Keratinocyte (primary cell): Measurements from ENCODE around the gene PRICKLE4. TPM values are rescaled to one million over a fixed set of nuclear protein-coding genes. Genes with fewer than 3 reads are reported as not detected.

Source experiments
- DNase-seq: peaks from one replicate; pipeline ENCODE4 v3.0.0-alpha.2; 2011; ENCODE audit warnings: low read depth, missing footprints, low spot score
- FAIRE-seq: peaks from 2 replicates; lab custom pipeline; 2011; peaks lifted over from hg19 to GRCh38; lab: Jason Lieb, UNC
- H2AFZ ChIP-seq: 2 replicates; pipeline ENCODE4 v1.6.0; 2012; ENCODE audit warnings: low read length, control low read depth, inconsistent platforms; ENCODE audit not compliant: control insufficient read depth
- H3K27ac ChIP-seq: 2 replicates; pipeline ENCODE4 v1.5.1; 2011; ENCODE audit warnings: low read length; ENCODE audit not compliant: control insufficient read depth, insufficient read depth
- H3K27me3 ChIP-seq: 3 replicates; pipeline ENCODE4 v1.6.0; 2011; ENCODE audit warnings: low read length; ENCODE audit not compliant: control insufficient read depth, insufficient read depth; ENCODE audit errors: extremely low read depth
- H3K36me3 ChIP-seq, 2 experiments: 2 replicates in 1 of 2; 3 replicates in 1 of 2; pipeline ENCODE4 v1.5.1; 2011; ENCODE audit warnings: low read length in 2 of 2, mild to moderate bottlenecking in 1 of 2; ENCODE audit not compliant: control insufficient read depth in 2 of 2, insufficient read depth in 2 of 2; ENCODE audit errors: extremely low read depth in 1 of 2
- H3K4me1 ChIP-seq: 3 replicates; pipeline ENCODE4 v1.5.1; 2011; ENCODE audit warnings: low read length; ENCODE audit not compliant: control insufficient read depth, insufficient read depth; ENCODE audit errors: extremely low read depth
- H3K4me2 ChIP-seq: 3 replicates; pipeline ENCODE4 v1.6.0; 2011; ENCODE audit warnings: low read depth, low read length; ENCODE audit not compliant: control insufficient read depth, insufficient read depth; ENCODE audit errors: extremely low read depth
- H3K4me3 ChIP-seq, 3 experiments: fragments of 200-600 bp in 1 of 3; sonication (generic) in 1 of 3; 2 replicates in 2 of 3; 3 replicates in 1 of 3; pipeline ENCODE4 v1.5.1; 2011 to 2016; ENCODE audit warnings: low read length in 3 of 3, mild to moderate bottlenecking in 3 of 3, control low read depth in 2 of 3, inconsistent platforms in 1 of 3, low read depth in 1 of 3, mixed read lengths in 1 of 3, mixed run types in 1 of 3, moderate library complexity in 1 of 3; ENCODE audit not compliant: control insufficient read depth in 2 of 3, insufficient read depth in 2 of 3; ENCODE audit errors: extremely low read depth in 1 of 3
- H3K79me2 ChIP-seq: 2 replicates; pipeline ENCODE4 v1.6.0; 2012; ENCODE audit warnings: low read length; ENCODE audit not compliant: control insufficient read depth, insufficient read depth
- H3K9ac ChIP-seq: 3 replicates; pipeline ENCODE4 v1.6.0; 2011; ENCODE audit warnings: low read length; ENCODE audit not compliant: control insufficient read depth, insufficient read depth; ENCODE audit errors: extremely low read depth
- H3K9me1 ChIP-seq: 3 replicates; pipeline ENCODE4 v1.6.0; 2011; ENCODE audit warnings: low read length; ENCODE audit not compliant: control insufficient read depth, insufficient read depth; ENCODE audit errors: extremely low read depth
- H3K9me3 ChIP-seq: 2 replicates; pipeline ENCODE4 v1.5.1; 2012; ENCODE audit warnings: low read depth, low read length; ENCODE audit not compliant: control insufficient read depth
- H4K20me1 ChIP-seq: 3 replicates; pipeline ENCODE4 v1.6.0; 2011; ENCODE audit warnings: low read length; ENCODE audit not compliant: control insufficient read depth, insufficient read depth; ENCODE audit errors: extremely low read depth
- EZH2 ChIP-seq: IDR thresholded peaks from one replicate; pipeline ENCODE4 v1.6.1; 2012; ENCODE audit warnings: inconsistent platforms, mild to moderate bottlenecking, low read length, moderate library complexity
- dilution Hi-C: fragments of 300-500 bp; cut with MboI; formaldehyde crosslinking; loops from one replicate; pipeline ENCODE4 v1.7.0; 2020; ENCODE audit warnings: low sequenced_read_pairs; ENCODE audit not compliant: extremely low pct_ligation_motif_present
- polyA plus RNA-seq, 5 experiments: library from polyadenylated mRNA; depleted of rRNA in 3 of 5; stranded (reverse) in 3 of 5; stranded (forward) in 1 of 5; unstranded in 1 of 5; fragments of >200 nt; gene quantifications; 1 replicate in 1 of 5; 2 replicates in 3 of 5; 3 replicates in 1 of 5; pipeline versions ENCODE4 v1.2.1 to v1.2.3, GENCODE V29; 2011 to 2012; ENCODE audit warnings: missing spikeins in 2 of 5, low read depth in 1 of 5, low replicate concordance in 1 of 5
- TF ChIP-seq, protein P1 (sequence below), 3 experiments: IDR thresholded peaks in 1 of 3; conservative IDR thresholded peaks in 1 of 3; optimal IDR thresholded peaks in 1 of 3; 2 replicates in 2 of 3; 3 replicates in 1 of 3; pipeline versions ENCODE3 to v1.5.1; 2011; ENCODE audit warnings: low read length in 3 of 3, mild to moderate bottlenecking in 3 of 3, moderate library complexity in 2 of 3, control low read depth in 1 of 3, inconsistent platforms in 1 of 3; ENCODE audit not compliant: insufficient read depth in 2 of 3; ENCODE audit errors: extremely low read depth in 1 of 3

Gene PRICKLE4
- polyA plus RNA-seq, 1 donor (not counting 4 experiments of a cell fraction or from before 2014, with no cell fraction given), result 0.13 TPM

DNA sequence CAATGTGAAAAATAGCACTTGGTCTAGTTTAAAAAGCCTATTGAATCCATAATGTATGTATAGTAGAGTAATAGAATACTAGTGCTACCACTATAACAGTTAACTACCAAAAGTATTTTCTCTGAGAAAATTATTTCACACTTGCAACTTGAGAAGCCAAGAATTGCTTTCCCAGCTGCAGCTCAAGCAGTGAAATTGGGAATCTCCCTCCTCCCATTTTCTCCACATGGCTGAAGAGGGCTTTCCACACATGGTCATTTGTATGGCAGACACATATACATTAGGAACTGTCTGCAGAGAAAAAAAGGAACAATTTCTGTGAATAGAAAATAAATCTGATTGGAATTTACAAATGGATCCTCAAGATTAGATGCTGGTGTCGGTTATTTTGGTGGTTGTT, 41.4 kb downstream of the PRICKLE4 start:
- no peaks in the 10 kb centered on the region for H4K20me1 ChIP-seq
- no peaks in the 10 kb centered on the region for H3K4me1 ChIP-seq
- no peak overlapping the region for H3K4me3 ChIP-seq
- no peak overlapping the region for H3K9ac ChIP-seq
- H3K9me3 ChIP-seq, result no peaks in the 10 kb centered on the region
- H3K79me2 ChIP-seq, result no peaks in the 10 kb centered on the region
- no peaks in the 10 kb centered on the region for H3K27me3 ChIP-seq
- H3K4me2 ChIP-seq, result no peak overlapping the region
- no peak for FAIRE-seq
- H3K9me1 ChIP-seq, result no peaks in the 10 kb centered on the region
- DNase-seq, result no peak
- no peaks in the 10 kb centered on the region for H3K36me3 ChIP-seq
- no peak overlapping the region for H2AFZ ChIP-seq
- TF ChIP-seq, protein P1, sequence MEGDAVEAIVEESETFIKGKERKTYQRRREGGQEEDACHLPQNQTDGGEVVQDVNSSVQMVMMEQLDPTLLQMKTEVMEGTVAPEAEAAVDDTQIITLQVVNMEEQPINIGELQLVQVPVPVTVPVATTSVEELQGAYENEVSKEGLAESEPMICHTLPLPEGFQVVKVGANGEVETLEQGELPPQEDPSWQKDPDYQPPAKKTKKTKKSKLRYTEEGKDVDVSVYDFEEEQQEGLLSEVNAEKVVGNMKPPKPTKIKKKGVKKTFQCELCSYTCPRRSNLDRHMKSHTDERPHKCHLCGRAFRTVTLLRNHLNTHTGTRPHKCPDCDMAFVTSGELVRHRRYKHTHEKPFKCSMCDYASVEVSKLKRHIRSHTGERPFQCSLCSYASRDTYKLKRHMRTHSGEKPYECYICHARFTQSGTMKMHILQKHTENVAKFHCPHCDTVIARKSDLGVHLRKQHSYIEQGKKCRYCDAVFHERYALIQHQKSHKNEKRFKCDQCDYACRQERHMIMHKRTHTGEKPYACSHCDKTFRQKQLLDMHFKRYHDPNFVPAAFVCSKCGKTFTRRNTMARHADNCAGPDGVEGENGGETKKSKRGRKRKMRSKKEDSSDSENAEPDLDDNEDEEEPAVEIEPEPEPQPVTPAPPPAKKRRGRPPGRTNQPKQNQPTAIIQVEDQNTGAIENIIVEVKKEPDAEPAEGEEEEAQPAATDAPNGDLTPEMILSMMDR (optimal IDR thresholded peaks at IDR 0.05 in 1 of 3, IDR thresholded peaks at IDR 0.05 in 1 of 3, conservative IDR thresholded peaks at IDR 0.05 in 1 of 3; ENCODE audit: extremely low read depth in 1 of 3, insufficient read depth in 2 of 3, low read length in 3 of 3), result no peak
- no peak for TF ChIP-seq EZH2
- no peak overlapping the region for H3K27ac ChIP-seq
- dilution Hi-C loops, result no loop called here

DNA sequence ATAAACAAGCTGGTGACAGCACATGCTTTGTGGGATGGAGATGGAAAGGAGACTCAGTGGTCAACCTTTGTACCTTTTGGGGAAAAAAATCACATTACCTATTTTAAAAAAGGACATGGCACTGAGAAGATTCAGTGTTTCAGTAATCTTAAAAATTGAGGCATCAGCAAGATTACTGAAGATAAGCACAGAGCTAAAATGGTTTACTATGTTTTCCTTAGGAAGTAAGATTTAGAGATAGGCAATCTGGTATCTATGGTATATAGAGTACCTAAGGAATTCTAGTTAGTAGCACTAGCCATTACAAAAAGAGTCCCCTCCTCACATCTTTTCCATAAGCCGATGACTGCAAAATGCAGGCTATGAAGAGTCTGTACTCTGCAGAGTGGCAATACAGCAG, 42.6 kb downstream of the PRICKLE4 start:
- FAIRE-seq (no peak), DNase-seq (no peak)
- no peak overlapping the region for H3K9ac ChIP-seq
- no peaks in the 10 kb centered on the region for H3K4me1 ChIP-seq
- no peaks in the 10 kb centered on the region for H3K9me1 ChIP-seq
- no peaks in the 10 kb centered on the region for H3K27me3 ChIP-seq
- no peaks in the 10 kb centered on the region for H3K79me2 ChIP-seq
- H3K27ac ChIP-seq, result no peak overlapping the region
- no peak overlapping the region for H3K4me2 ChIP-seq
- no peak overlapping the region for H3K4me3 ChIP-seq
- dilution Hi-C loops, result no loop called here
- H3K36me3 ChIP-seq, result no peaks in the 10 kb centered on the region
- no peak for TF ChIP-seq EZH2
- TF ChIP-seq, protein P1 (optimal IDR thresholded peaks at IDR 0.05 in 1 of 3, IDR thresholded peaks at IDR 0.05 in 1 of 3, conservative IDR thresholded peaks at IDR 0.05 in 1 of 3; ENCODE audit: extremely low read depth in 1 of 3, insufficient read depth in 2 of 3, low read length in 3 of 3), result no peak
- H2AFZ ChIP-seq, result no peak overlapping the region
- H3K9me3 ChIP-seq, result no peaks in the 10 kb centered on the region
- H4K20me1 ChIP-seq, result no peaks in the 10 kb centered on the region
